ENCODE measurements around the gene GATD1. TPM values are rescaled to one million over a fixed set of nuclear protein-coding genes. Genes with fewer than 3 reads are reported as not detected.

GATD1 gene
- total RNA-seq, 2 donors from 2014 or later, result 13.3 to 29.8 TPM

- peaks cover 0 to 12% of the 10 kb centered on the region in 2 donors for H3K4me1 ChIP-seq
- TF ChIP-seq CTCF (IDR thresholded peaks at IDR 0.05), result no peak
- H3K4me3 ChIP-seq, result no peak overlapping the region
- no peak for DNase-seq (ENCODE audit: low spot score)
- no peaks in the 10 kb centered on the region for H3K9me3 ChIP-seq
- H3K27ac ChIP-seq, result no peak overlapping the region
- H3K27me3 ChIP-seq, result no peaks in the 10 kb centered on the region
- H3K36me3 ChIP-seq, result no peaks in the 10 kb centered on the region
These were observed 44.2 kb downstream of the GATD1 start for GRCh38 chr11:733072-733471.

- no peak overlapping the region for H3K4me3 ChIP-seq
- H3K9me3 ChIP-seq, result no peaks in the 10 kb centered on the region
- no peak for TF ChIP-seq CTCF (IDR thresholded peaks at IDR 0.05)
- H3K4me1 ChIP-seq, result peaks cover 0 to 40% of the 10 kb centered on the region in 2 donors
- DNase-seq (ENCODE audit: low spot score), result no peak
- no peaks in the 10 kb centered on the region for H3K36me3 ChIP-seq
- H3K27ac ChIP-seq, result no peak overlapping the region
- H3K27me3 ChIP-seq, result peaks cover 4 to 10% of the 10 kb centered on the region in 2 donors
These were observed 47.7 kb downstream of the GATD1 start for GRCh38 chr11:729492-730074.

- Histone ChIP-seq H3K36me3 (no peaks in the 10 kb centered on the region), H3K4me1 (peaks cover 0 to 40% of the 10 kb centered on the region in 2 donors), H3K9me3 (no peaks in the 10 kb centered on the region), H3K27me3 (peaks cover 4 to 10% of the 10 kb centered on the region in 2 donors), H3K4me3 (no peak overlapping the region), H3K27ac (peak overlapping the region; percentile 50 to 61)
- no peak for DNase-seq (ENCODE audit: low spot score)
- no peak for TF ChIP-seq CTCF (IDR thresholded peaks at IDR 0.05)
These were observed 48.3 kb downstream of the GATD1 start for GRCh38 chr11:728901-729491.

- Histone ChIP-seq H3K4me1 (peaks cover 0 to 40% of the 10 kb centered on the region in 2 donors), H3K9me3 (no peaks in the 10 kb centered on the region), H3K36me3 (no peaks in the 10 kb centered on the region), H3K27ac (peak overlapping the region; percentile 50 to 71), H3K27me3 (peaks cover 4 to 10% of the 10 kb centered on the region in 2 donors), H3K4me3 (no peak overlapping the region)
- DNase-seq (ENCODE audit: low spot score), result peak; percentile 89
- TF ChIP-seq CTCF (IDR thresholded peaks at IDR 0.05), result peak; percentile 96 to 98
These were observed 49.2 kb downstream of the GATD1 start for GRCh38 chr11:727859-728748.

- no peaks in the 10 kb centered on the region for H3K9me3 ChIP-seq
- TF ChIP-seq CTCF (IDR thresholded peaks at IDR 0.05), result no peak
- no peaks in the 10 kb centered on the region for H3K36me3 ChIP-seq
- peak overlapping the region; percentile 50 to 71 for H3K27ac ChIP-seq
- no peak for DNase-seq (ENCODE audit: low spot score)
- peaks cover 4 to 10% of the 10 kb centered on the region in 2 donors for H3K27me3 ChIP-seq
- H3K4me1 ChIP-seq, result peaks cover 0 to 40% of the 10 kb centered on the region in 2 donors
- no peak overlapping the region for H3K4me3 ChIP-seq
These were observed 50.0 kb downstream of the GATD1 start for GRCh38 chr11:727281-727701.

Data from right atrium auricular region (tissue), 2 donors.